Dendritic cell treated with granulocyte-macrophage colony-stimulating factor and Interleukin-4, amounts not matched to agents 40 ng/mL and 50 ng/mL, for 4 days (primary cell): Measurements from ENCODE around the gene SLC5A10.

Experiments used
- H3K27ac Mint-ChIP-seq: one replicate; pipeline ENCODE4 v1.8.0; 2022; ENCODE audit warnings: mild to moderate bottlenecking, mixed read lengths
- H3K27me3 Mint-ChIP-seq: one replicate; pipeline ENCODE4 v1.8.0; 2022; ENCODE audit warnings: mild to moderate bottlenecking, mixed read lengths
- H3K36me3 Mint-ChIP-seq: one replicate; pipeline ENCODE4 v1.8.0; 2022; ENCODE audit warnings: low read depth, mixed read lengths
- H3K4me1 Mint-ChIP-seq: one replicate; pipeline ENCODE4 v1.8.0; 2022; ENCODE audit warnings: low read depth, mixed read lengths
- H3K4me3 Mint-ChIP-seq: one replicate; pipeline ENCODE4 v1.8.0; 2022; ENCODE audit warnings: mild to moderate bottlenecking, moderate library complexity, mixed read lengths
- H3K9me3 Mint-ChIP-seq: one replicate; pipeline ENCODE4 v1.8.0; 2022; ENCODE audit warnings: mixed read lengths
- intact Hi-C: fragments of 100-400 bp; cut with micrococcal nuclease; formaldehyde crosslinking; loops from one replicate; pipeline ENCODE4 v1.15.0; 2022

SLC5A10 gene

GRCh38 chr17:18964550-18964949 lies 12.6 kb downstream of the SLC5A10 start:
- Mint-ChIP-seq H3K4me1 (peaks cover 13% of the 10 kb centered on the region), H3K9me3 (no peaks in the 10 kb centered on the region), H3K27ac (no peak overlapping the region), H3K27me3 (peaks cover 11% of the 10 kb centered on the region), H3K36me3 (no peaks in the 10 kb centered on the region), H3K4me3 (no peak overlapping the region)
- intact Hi-C loops, result no loop called here

- H3K4me1 Mint-ChIP-seq, result peaks cover 16% of the 10 kb centered on the region
- no peak overlapping the region for H3K27ac Mint-ChIP-seq
- intact Hi-C loops, result no loop called here
These were observed 13.7 kb downstream of the SLC5A10 start for GRCh38 chr17:18965530-18966236.

GRCh38 chr17:18966831-18967624 lies 15.1 kb downstream of the SLC5A10 start:
- Mint-ChIP-seq H3K9me3 (no peaks in the 10 kb centered on the region), H3K27ac (no peak overlapping the region), H3K36me3 (no peaks in the 10 kb centered on the region), H3K27me3 (peaks cover 8% of the 10 kb centered on the region), H3K4me1 (peaks cover 16% of the 10 kb centered on the region), H3K4me3 (no peak overlapping the region)
- intact Hi-C loops, result no loop called here

More at GRCh38 chr17:18965530-18966236, 13.7 kb downstream of the SLC5A10 start:
- Mint-ChIP-seq H3K36me3 (no peaks in the 10 kb centered on the region), H3K9me3 (no peaks in the 10 kb centered on the region), H3K4me3 (no peak overlapping the region), H3K27me3 (peaks cover 10% of the 10 kb centered on the region)

- peaks cover 16% of the 10 kb centered on the region for H3K4me1 Mint-ChIP-seq
- intact Hi-C loops, result no loop called here
- peaks cover 7% of the 10 kb centered on the region for H3K27me3 Mint-ChIP-seq
- no peaks in the 10 kb centered on the region for H3K36me3 Mint-ChIP-seq
- H3K9me3 Mint-ChIP-seq, result no peaks in the 10 kb centered on the region
- H3K27ac Mint-ChIP-seq, result no peak overlapping the region
- H3K4me3 Mint-ChIP-seq, result no peak overlapping the region
These were observed 16.0 kb downstream of the SLC5A10 start for GRCh38 chr17:18967916-18968315.

GRCh38 chr17:18968345-18968744 lies 16.4 kb downstream of the SLC5A10 start:
- Mint-ChIP-seq H3K4me1 (peaks cover 16% of the 10 kb centered on the region), H3K27me3 (peaks cover 7% of the 10 kb centered on the region), H3K9me3 (no peaks in the 10 kb centered on the region), H3K4me3 (no peak overlapping the region), H3K36me3 (no peaks in the 10 kb centered on the region), H3K27ac (no peak overlapping the region)
- intact Hi-C loops, result no loop called here

- H3K36me3 Mint-ChIP-seq, result no peaks in the 10 kb centered on the region
- peak overlapping the region; percentile 26 for H3K27ac Mint-ChIP-seq
- H3K4me1 Mint-ChIP-seq, result peaks cover 16% of the 10 kb centered on the region
- peaks cover 7% of the 10 kb centered on the region for H3K27me3 Mint-ChIP-seq
- H3K4me3 Mint-ChIP-seq, result no peak overlapping the region
- H3K9me3 Mint-ChIP-seq, result no peaks in the 10 kb centered on the region
- intact Hi-C loops, result no loop called here
These were observed 17.3 kb downstream of the SLC5A10 start for GRCh38 chr17:18968945-18969887.

- H3K27ac Mint-ChIP-seq, result no peak overlapping the region
- no peak overlapping the region for H3K4me3 Mint-ChIP-seq
- intact Hi-C loops, result no loop called here
- H3K36me3 Mint-ChIP-seq, result no peaks in the 10 kb centered on the region
- H3K9me3 Mint-ChIP-seq, result no peaks in the 10 kb centered on the region
- H3K4me1 Mint-ChIP-seq, result peaks cover 11% of the 10 kb centered on the region
- peaks cover 7% of the 10 kb centered on the region for H3K27me3 Mint-ChIP-seq
These were observed 18.9 kb downstream of the SLC5A10 start for GRCh38 chr17:18970582-18971480.

- intact Hi-C loops, result no loop called here
These were observed 19.8 kb downstream of the SLC5A10 start for GRCh38 chr17:18971801-18972200.

GRCh38 chr17:18974407-18975149 lies 22.6 kb downstream of the SLC5A10 start:
- Mint-ChIP-seq H3K27ac (no peak overlapping the region), H3K4me3 (no peak overlapping the region)
- intact Hi-C loops, result no loop called here

More at GRCh38 chr17:18971801-18972200, 19.8 kb downstream of the SLC5A10 start:
- Mint-ChIP-seq H3K9me3 (no peaks in the 10 kb centered on the region), H3K4me1 (peaks cover 11% of the 10 kb centered on the region), H3K27me3 (peaks cover 7% of the 10 kb centered on the region), H3K36me3 (no peaks in the 10 kb centered on the region), H3K27ac (no peak overlapping the region), H3K4me3 (no peak overlapping the region)

GRCh38 chr17:18975597-18975996 lies 23.6 kb downstream of the SLC5A10 start:
- Mint-ChIP-seq H3K27me3 (no peaks in the 10 kb centered on the region), H3K27ac (no peak overlapping the region), H3K9me3 (no peaks in the 10 kb centered on the region), H3K4me3 (no peak overlapping the region), H3K36me3 (peaks cover 14% of the 10 kb centered on the region), H3K4me1 (no peaks in the 10 kb centered on the region)
- intact Hi-C loops, result no loop called here

More at GRCh38 chr17:18974407-18975149, 22.6 kb downstream of the SLC5A10 start:
- no peaks in the 10 kb centered on the region for H3K9me3 Mint-ChIP-seq
- H3K4me1 Mint-ChIP-seq, result peaks cover 3% of the 10 kb centered on the region
- H3K27me3 Mint-ChIP-seq, result no peaks in the 10 kb centered on the region
- peaks cover 14% of the 10 kb centered on the region for H3K36me3 Mint-ChIP-seq

GRCh38 chr17:18976201-18976600 lies 24.2 kb downstream of the SLC5A10 start:
- no peak overlapping the region for H3K27ac Mint-ChIP-seq
- H3K4me1 Mint-ChIP-seq, result no peaks in the 10 kb centered on the region
- H3K4me3 Mint-ChIP-seq, result no peak overlapping the region
- H3K27me3 Mint-ChIP-seq, result no peaks in the 10 kb centered on the region
- peaks cover 14% of the 10 kb centered on the region for H3K36me3 Mint-ChIP-seq
- intact Hi-C loops, result no loop called here
- no peaks in the 10 kb centered on the region for H3K9me3 Mint-ChIP-seq

- Mint-ChIP-seq H3K9me3 (no peaks in the 10 kb centered on the region), H3K36me3 (peaks cover 14% of the 10 kb centered on the region), H3K27ac (no peak overlapping the region), H3K4me1 (peaks cover 3% of the 10 kb centered on the region), H3K4me3 (no peak overlapping the region), H3K27me3 (no peaks in the 10 kb centered on the region)
- intact Hi-C loops, result no loop called here
These were observed 25.1 kb downstream of the SLC5A10 start for GRCh38 chr17:18977021-18977420.
